SK-N-MC (cell line): ENCODE results near the gene NLK.

Experiments used
- EZH2 ChIP-seq: fragments of 200-600 bp; sonication (generic); IDR thresholded peaks from one replicate; pipeline ENCODE4 v1.6.1; 2017; ENCODE audit warnings: antibody characterized with exemption
- POLR2AphosphoS5 ChIP-seq: IDR thresholded peaks from 2 replicates; pipeline ENCODE4 v1.6.1; 2012; ENCODE audit warnings: mild to moderate bottlenecking, low read depth, low read length, borderline replicate concordance

GRCh38 chr17:28110184-28110583, 67.7 kb downstream of the NLK start:
- TF ChIP-seq EZH2 (no peak), POLR2AphosphoS5 (no peak)
